ENCODE data around the gene TENM3.

The TENM3 gene

DNA sequence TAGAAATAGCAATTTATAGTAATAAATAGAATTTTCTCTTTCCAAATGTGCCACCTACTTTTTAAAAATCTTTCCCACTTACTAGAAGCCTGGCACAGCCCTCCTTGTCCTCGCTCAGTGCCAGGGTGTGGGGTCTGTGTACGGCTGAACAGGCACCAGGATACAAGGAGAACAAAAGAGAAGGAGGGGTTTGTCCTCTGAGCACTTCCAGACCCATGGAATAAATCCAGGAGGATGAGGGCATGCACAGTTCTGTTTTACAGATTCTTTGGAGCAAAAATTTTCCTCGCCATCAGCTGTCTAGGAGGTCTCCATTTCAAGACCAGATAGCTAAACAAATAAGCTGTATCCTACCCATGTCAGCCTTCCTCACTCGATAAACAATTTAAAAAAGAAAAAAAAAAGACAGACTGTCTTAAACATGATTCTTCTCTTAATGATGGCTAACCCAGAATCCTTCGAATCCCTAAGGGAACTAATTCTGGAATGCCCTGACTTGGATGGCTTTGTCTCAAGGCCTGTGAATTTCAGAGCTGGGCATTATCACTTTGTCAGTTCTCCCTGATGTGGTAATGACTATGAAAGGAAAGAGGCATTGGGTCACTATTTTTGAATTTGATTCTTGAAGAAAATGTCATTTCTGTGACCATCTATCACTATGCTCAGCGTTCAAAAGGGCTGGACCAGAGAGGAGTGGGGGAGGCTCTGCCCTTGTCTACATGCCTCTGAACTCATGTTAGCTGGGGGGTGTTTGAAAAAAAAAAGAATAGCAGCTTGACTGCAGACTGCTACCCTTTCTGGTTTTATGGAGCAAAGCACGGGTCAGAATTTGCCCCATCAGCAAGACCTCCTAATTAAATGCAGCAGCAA, 523.0 kb downstream of the TENM3 start:
- no peak for DNase-seq

DNA sequence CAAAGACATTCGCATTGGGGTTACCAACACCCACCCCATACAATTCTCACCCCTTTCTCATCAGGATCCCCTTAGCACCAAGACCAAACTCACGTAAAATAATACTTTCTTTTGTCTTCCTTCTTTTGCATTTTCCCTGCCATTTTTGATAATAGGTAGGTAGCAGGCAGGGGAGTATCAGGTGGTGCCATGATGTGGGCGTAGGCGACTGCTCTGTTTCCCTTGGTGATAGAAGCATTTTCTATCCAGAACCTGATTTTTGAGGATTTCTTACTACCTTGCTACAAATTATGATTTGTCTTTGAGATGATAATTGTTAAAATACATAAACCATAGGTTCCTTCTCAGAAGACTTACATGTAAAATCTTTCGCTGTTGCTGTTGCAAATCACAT, 523.7 kb downstream of the TENM3 start:
- peak in 1 of 58 donors; percentile 11 for DNase-seq

- no peak for DNase-seq
Observed at GRCh38 chr4:182768838-182769237, 525.6 kb downstream of the TENM3 start.

DNA sequence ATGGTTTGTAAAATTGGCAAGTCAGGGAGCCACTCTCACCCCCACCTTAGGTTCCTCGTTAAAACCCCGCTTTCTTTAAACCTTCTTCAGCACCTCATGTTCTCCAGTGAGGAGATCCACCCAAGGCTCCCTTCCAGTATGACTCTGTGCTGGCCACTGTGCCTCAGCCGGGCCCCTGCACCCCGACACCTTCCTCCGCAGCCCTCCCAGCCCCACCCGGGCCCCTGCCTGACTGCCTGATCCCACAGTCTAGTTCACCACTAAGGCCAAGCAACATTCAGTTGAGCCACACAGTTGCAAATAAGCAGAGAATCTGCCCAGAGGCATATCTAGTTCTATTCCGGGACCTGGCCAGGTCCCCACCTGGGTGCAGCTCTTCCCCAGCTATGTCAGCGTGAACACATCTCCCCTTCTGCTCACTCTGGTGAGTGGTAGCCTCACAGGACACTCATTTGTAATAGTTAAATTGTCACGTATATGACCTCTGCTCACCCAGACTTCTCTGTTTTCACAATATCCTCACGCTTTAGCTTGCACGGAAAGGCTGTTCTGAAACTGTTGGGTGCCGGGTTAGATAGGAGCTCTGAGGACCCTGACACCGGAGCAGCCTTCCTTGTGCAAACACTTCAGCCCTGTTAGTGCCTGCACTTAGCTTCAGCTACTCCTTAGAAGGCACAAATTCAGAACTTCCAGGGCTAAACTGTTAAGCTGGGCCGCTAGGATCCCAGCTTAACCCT, 527.2 kb downstream of the TENM3 start:
- no peak for DNase-seq

GRCh38 chr4:182770996-182771514, 527.9 kb downstream of the TENM3 start:
- DNase-seq: no peak

GRCh38 chr4:182775075-182775474, 531.9 kb downstream of the TENM3 start:
- no peak for DNase-seq

GRCh38 chr4:182776376-182777105, 533.3 kb downstream of the TENM3 start:
- DNase-seq: no peak

GRCh38 chr4:182778222-182778982, 535.2 kb downstream of the TENM3 start:
- DNase-seq: peak in 2 of 58 donors; percentile 2 to 3

- no peak for DNase-seq
Observed at GRCh38 chr4:182786991-182787390, 543.8 kb downstream of the TENM3 start.

DNA sequence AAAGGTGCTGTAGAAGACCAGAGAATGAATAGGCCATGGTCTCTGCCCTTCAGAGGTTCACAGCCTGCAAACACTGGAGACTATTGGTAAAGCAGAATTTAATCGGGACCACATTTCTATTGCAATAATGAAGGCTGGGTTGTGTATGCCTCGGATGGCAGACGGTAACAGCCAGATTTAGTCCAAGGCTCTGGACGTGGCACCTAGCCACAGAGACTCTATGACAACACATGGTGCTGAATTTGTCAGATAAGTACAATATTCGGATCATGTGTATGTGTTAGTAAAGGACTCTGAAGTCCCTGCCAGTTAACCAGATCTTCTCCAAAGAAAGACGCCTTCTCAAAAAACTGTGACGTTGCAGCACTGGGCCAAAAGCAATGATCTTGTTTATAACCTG, 545.0 kb downstream of the TENM3 start:
- peak in 1 of 58 donors; percentile 7 for DNase-seq

DNA sequence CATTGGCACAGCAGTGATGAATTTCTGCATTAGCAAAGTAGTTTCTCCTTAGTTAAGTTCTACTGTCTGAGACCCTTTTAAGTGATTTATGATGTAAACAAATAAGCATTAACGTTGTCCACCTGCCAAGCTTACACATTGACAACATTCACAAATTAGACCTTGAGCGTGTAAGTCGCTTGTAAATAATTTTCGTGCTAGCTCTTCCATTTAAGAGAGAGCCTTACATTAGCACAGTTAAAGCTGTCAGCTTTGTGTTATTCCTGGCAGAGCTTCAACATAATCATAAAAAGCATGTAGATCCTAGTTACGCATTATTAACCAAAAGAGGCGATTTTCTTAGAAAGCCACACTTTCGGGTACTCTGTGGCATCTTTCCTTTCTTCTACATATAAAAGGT, 546.3 kb downstream of the TENM3 start:
- no peak for DNase-seq

GRCh38 chr4:182795446-182796238, 552.4 kb downstream of the TENM3 start:
- DNase-seq: no peak

GRCh38 chr4:182799515-182800215, 556.5 kb downstream of the TENM3 start:
- DNase-seq: no peak

DNA sequence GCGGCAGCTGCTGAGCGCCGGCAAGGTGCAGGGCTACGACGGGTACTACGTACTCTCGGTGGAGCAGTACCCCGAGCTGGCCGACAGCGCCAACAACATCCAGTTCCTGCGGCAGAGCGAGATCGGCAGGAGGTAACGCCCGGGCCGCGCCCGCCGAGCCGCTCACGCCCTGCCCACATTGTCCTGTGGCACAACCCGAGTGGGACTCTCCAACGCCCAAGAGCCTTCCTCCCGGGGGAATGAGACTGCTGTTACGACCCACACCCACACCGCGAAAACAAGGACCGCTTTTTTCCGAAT, 557.0 kb downstream of the TENM3 start:
- DNase-seq: no peak

DNA sequence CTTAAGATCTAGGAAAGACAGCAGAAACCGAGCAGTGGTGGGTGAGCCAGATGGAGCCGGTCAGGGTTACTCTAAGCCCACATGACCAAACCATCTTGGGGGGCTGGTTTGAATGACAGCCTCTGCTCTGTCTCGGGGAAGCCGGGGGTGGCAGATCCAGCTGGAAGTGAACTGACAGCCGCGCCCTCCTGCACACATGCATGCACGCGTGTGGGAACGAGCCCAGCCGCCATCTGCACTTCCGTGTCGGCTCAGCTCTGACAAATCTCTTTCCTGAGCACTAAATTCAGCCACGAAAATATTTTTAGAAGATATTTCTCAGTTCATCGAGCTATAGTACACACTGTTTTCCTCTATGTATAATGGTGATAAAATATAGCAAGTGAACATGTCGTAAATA, 558.4 kb downstream of the TENM3 start:
- peak in 33 of 58 donors; percentile 5 to 71 (median 27) for DNase-seq

DNA sequence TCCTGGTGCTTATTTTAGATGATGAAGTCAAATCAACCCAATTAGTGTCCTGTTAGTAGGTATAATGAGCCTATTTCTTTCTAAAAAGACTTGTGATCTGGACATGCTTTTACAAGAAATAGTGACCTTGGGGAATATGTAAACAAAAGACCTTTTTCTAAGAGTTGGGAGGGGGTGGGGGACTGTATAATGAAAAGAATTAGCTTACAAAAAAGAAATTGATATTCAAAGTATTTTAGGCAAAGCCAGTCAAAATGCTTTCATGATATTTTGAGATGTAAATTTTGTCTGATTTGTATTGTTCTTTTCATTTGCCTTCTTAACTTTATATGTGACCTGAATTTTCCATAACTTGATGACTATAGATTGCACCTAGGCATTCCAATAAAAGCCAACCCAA, 559.4 kb downstream of the TENM3 start:
- DNase-seq: no peak

GRCh38 chr4:182803235-182803634, 560.0 kb downstream of the TENM3 start:
- DNase-seq: no peak

GRCh38 chr4:182804131-182804530, 560.9 kb downstream of the TENM3 start:
- DNase-seq: no peak

GRCh38 chr4:182805321-182805720, 562.1 kb downstream of the TENM3 start:
- DNase-seq: no peak

GRCh38 chr4:182805750-182806149, 562.5 kb downstream of the TENM3 start:
- no peak for DNase-seq

Measured in anterior cingulate cortex (tissue), 58 donors.